ENCODE data around the gene SERTAD4. TPM values are rescaled to one million over a fixed set of nuclear protein-coding genes. Genes with fewer than 3 reads are reported as not detected.

Gene SERTAD4
- total RNA-seq, 1 experiment from 2014 or later: 6.6 TPM

DNA sequence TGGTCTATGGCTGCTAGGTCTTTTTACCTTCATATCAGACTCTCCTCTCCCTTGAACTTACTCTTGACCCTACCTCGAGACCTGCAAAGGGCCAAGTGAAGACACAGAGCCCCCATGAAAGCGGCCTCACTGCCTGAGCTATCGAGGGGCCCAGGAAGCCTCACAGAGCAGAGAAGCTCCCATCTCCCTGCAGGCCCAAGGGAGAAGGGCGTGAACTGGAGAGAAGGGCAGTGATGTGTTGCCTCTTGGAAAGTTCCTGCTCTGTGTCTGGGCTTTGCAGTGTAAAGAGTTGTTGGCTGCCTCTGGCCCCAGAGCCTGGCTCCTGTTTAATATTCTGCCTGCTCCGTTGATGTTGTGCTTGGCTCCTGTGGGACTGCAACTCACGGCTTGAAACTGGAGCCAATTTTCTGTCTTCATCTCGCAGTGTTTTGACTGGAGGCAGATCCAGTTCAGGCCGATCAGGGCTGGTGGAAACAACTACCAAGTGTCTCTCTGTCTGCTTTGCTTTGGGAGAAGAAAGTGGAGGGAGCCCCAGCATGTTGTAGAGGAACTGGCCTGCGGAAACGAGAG, 4.3 kb downstream of the SERTAD4 start:
- H3K36me3 ChIP-seq: peaks cover 11% of the 10 kb centered on the region
- no peak for DNase-seq (ENCODE audit: low read depth in 1 of 2, low spot score in 2 of 2)
- H3K4me1 ChIP-seq (replicated peaks): peaks cover 36% of the 10 kb centered on the region
- H3K4me3 ChIP-seq: no peak overlapping the region
- H3K27me3 ChIP-seq (replicated peaks): no peaks in the 10 kb centered on the region
- H3K9me3 ChIP-seq (replicated peaks): no peaks in the 10 kb centered on the region
- no peak overlapping the region for H3K27ac ChIP-seq

DNA sequence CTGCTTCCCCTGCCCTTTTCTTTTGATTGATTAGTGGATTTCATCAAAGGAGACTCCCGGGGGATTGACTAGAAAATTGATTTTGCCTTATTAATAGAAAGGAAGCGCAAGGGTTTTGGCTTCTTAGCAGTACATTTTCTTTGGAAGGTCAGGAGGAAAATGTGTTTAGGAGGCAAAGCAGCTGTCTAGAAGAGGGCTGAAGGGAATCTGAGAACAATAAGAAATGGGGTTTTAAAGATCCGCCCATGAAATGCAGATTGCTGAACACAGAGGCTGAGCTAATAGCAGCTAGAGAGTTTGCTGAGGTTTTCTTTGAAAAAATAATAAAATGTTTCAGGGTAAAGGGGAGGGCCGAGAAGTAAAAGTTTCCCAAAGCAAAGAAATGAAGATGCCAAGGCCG, 4.9 kb downstream of the SERTAD4 start:
- Histone ChIP-seq H3K27ac (no peak overlapping the region), H3K27me3 (replicated peaks) (no peaks in the 10 kb centered on the region), H3K4me1 (replicated peaks) (peaks cover 36% of the 10 kb centered on the region), H3K9me3 (replicated peaks) (no peaks in the 10 kb centered on the region), H3K36me3 (peaks cover 14% of the 10 kb centered on the region), H3K4me3 (no peak overlapping the region)
- DNase-seq (ENCODE audit: low read depth in 1 of 2, low spot score in 2 of 2): no peak

DNA sequence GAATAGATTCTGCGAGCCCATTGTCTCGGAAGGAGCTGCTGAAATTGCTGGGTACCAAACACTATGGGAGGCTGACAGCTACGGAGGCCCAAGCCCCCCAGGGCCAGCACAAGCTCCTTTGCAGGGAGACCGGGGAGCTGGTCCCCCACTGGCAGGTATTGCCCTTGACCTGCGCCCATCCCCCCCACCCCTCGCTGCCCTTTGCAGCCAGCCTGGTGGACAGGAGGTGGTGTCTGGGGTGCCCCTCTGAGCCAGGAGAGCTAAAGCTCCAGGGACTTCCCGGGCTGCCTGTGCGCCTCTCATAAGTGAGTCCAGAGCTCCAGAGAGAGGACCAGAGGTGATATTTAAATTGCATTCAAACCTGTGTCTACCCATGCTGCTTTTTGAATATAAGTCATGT, 5.4 kb downstream of the SERTAD4 start:
- no peak for DNase-seq (ENCODE audit: low read depth in 1 of 2, low spot score in 2 of 2)
- Histone ChIP-seq H3K27me3 (replicated peaks) (no peaks in the 10 kb centered on the region), H3K27ac (no peak overlapping the region), H3K4me3 (no peak overlapping the region), H3K4me1 (replicated peaks) (peaks cover 36% of the 10 kb centered on the region), H3K36me3 (peaks cover 13% of the 10 kb centered on the region), H3K9me3 (replicated peaks) (no peaks in the 10 kb centered on the region)

DNA sequence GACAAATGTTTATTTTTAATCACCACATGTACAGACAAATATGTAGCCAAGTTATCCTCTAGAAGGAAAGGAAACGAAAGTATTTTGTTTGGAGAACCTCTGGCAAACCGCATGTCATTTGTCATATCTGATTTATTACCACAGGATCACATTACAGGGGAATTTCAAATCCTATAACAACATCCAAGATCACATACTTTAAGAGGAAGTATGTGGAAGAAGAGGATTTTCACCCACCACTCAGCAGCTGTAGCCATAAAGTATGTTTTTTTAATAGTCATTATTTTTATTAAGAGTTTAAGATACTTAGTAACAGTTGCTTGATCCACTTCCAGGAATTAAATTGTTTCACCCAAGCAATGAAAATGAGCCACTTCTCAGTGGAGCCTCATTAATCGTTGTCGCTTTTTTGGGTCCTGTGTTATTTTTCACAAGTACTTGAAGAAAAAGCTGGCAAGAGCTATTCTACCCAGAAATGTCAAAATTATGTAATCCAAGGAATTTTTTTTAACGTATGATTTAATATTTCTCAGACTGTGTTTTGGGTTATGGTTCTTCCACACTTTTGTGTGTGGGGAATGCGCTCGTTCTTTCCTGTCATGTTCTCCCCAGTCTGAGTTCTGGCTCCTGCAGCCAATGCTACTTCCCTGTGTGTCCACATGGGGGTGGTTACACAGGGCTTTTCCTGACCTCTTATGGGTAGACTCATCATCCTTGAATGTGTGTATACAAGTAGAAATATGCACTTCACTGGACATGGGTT, 6.9 kb downstream of the SERTAD4 start:
- H3K4me3 ChIP-seq: no peak overlapping the region
- H3K27me3 ChIP-seq (replicated peaks): no peaks in the 10 kb centered on the region
- no peaks in the 10 kb centered on the region for H3K9me3 ChIP-seq (replicated peaks)
- peaks cover 11% of the 10 kb centered on the region for H3K36me3 ChIP-seq
- H3K4me1 ChIP-seq (replicated peaks): peaks cover 34% of the 10 kb centered on the region
- peak; percentile 65 to 75 for DNase-seq (ENCODE audit: low read depth in 1 of 2, low spot score in 2 of 2)
- H3K27ac ChIP-seq: peak overlapping the region; percentile 39

DNA sequence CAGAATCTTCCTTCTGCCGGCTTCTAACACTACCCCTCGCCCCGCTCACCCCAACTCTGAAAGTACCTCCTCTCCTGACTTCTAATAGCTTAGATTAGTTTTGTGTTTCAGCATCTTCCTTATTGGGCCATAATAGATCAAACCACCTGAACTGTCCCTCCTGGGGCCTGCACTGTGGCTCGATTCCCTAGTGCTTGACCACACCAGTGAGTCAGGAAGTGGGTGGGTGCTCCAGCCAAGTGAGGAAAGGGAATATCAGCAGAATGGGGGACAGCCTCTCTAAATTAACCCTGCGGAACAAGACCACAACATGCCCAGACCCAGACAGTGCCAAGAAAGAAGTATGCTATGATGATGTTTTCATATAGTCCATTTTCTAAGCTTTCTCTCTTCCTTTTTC, 8.5 kb downstream of the SERTAD4 start:
- Histone ChIP-seq H3K9me3 (replicated peaks) (no peaks in the 10 kb centered on the region), H3K36me3 (peaks cover 11% of the 10 kb centered on the region), H3K27ac (no peak overlapping the region), H3K27me3 (replicated peaks) (no peaks in the 10 kb centered on the region), H3K4me3 (no peak overlapping the region), H3K4me1 (replicated peaks) (peaks cover 47% of the 10 kb centered on the region)
- no peak for DNase-seq (ENCODE audit: low read depth in 1 of 2, low spot score in 2 of 2)

DNA sequence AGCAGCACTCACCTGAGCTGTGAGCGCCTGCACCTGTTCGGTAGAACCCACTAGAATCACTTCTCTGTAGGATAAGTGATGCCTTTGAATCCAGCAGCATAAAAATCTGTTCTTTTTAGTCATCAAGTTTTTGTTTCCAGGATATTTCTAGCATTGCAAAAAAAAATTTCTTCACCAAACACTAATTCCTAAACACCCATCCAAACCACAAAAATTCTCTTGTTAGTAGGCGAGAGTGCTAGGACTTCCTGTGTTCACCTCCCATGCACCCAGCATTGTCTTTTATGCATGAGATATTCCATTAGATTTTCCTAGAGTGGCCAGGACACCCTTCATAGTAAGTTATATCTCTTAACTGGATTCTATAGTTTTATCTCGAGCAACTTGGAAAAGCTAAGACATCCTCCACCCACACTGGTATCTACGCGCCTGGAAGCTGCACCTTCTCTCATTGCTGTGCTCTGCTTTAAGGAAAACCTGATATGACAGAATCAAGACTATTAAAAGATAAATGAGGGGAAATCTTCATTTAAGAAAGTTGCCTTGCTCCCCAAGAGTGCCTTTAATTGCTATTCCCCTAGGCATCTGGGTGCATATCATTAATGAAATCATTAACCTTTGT, 12.3 kb downstream of the SERTAD4 start:
- Histone ChIP-seq H3K9me3 (replicated peaks) (no peaks in the 10 kb centered on the region), H3K27ac (no peak overlapping the region), H3K4me3 (no peak overlapping the region), H3K36me3 (peaks cover 11% of the 10 kb centered on the region), H3K4me1 (replicated peaks) (peaks cover 50% of the 10 kb centered on the region), H3K27me3 (replicated peaks) (no peaks in the 10 kb centered on the region)
- DNase-seq (ENCODE audit: low read depth in 1 of 2, low spot score in 2 of 2): peak in 1 of 2 experiments; percentile 50

DNA sequence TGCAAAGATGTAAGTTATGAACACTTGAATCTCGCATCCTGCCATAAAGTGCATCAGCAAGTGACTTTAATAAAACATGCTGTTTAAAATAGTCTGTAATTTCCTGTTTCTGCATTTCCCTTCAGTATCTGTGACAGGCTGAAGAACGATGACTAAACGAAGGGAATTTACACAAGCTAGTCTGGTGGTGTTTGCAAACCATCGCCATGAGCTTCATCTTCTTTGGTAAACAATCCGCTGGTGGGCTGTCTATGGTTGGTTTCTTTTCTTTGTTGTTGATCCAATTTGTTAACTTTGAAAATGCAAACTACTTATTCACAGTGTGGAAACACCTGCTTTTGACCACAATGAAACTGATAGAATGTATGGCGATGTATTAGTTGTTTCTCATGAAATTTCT, 13.9 kb downstream of the SERTAD4 start:
- no peak overlapping the region; the same call in 1 of the 2 replicates for H3K27ac ChIP-seq
- DNase-seq (ENCODE audit: low read depth in 1 of 2, low spot score in 2 of 2): peak; percentile 71 to 88
- H3K4me1 ChIP-seq (replicated peaks): peaks cover 54% of the 10 kb centered on the region
- H3K27me3 ChIP-seq (replicated peaks): 0 out of 2 replicates have a peak, but pooled peaks cover 3% of the 10 kb centered on the region
- no peaks in the 10 kb centered on the region for H3K9me3 ChIP-seq (replicated peaks)
- 0 out of 2 replicates have a peak, but pooled peaks cover 5% of the 10 kb centered on the region for H3K36me3 ChIP-seq
- H3K4me3 ChIP-seq: no peak overlapping the region

DNA sequence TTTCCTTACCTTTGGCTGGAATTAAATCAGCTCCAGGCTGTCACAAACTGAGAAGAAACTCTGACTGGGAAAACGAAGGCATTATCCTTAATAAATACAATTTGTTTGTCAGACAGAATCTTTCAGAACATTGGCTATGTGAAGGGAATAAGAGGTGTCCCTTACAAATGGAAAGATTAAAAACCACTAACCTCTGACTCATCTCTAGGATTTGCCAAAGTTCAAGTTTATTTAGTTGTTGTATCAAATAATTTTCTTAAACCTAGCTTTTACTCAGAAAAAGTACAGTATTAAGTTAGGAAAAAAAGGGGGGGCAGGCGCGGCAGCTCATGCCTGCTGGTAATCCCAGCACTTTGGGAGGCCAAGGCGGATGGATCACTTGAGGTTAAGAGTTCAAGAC, 15.7 kb downstream of the SERTAD4 start:
- Histone ChIP-seq H3K36me3 (no peaks in the 10 kb centered on the region), H3K4me1 (replicated peaks) (peaks cover 61% of the 10 kb centered on the region), H3K27me3 (replicated peaks) (peaks cover 8% of the 10 kb centered on the region; the same call in 1 of the 2 replicates), H3K27ac (no peak overlapping the region), H3K9me3 (replicated peaks) (no peaks in the 10 kb centered on the region), H3K4me3 (no peak overlapping the region)
- no peak for DNase-seq (ENCODE audit: low read depth in 1 of 2, low spot score in 2 of 2)

DNA sequence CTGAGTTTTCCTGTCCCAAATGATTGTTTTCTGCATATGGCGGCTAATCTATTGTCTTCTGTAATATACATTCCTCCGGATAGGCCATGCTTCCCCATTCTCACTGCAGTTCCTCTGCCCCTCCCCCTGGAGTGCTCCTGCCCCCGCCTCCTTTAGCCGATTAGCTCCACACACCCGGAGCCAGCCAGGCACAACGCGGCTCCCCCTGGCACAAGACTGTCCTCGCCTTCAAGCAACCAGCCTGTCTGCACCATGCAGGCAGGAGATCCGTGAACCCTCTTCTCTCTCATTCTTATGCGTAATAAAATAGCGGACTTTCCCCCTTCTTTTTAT, 18.0 kb downstream of the SERTAD4 start:
- Histone ChIP-seq H3K9me3 (replicated peaks) (no peaks in the 10 kb centered on the region), H3K36me3 (no peaks in the 10 kb centered on the region), H3K4me3 (no peak overlapping the region), H3K4me1 (replicated peaks) (peaks cover 46% of the 10 kb centered on the region), H3K27me3 (replicated peaks) (peaks cover 8% of the 10 kb centered on the region; the same call in 1 of the 2 replicates), H3K27ac (no peak overlapping the region)
- no peak for DNase-seq (ENCODE audit: low read depth in 1 of 2, low spot score in 2 of 2)

DNA sequence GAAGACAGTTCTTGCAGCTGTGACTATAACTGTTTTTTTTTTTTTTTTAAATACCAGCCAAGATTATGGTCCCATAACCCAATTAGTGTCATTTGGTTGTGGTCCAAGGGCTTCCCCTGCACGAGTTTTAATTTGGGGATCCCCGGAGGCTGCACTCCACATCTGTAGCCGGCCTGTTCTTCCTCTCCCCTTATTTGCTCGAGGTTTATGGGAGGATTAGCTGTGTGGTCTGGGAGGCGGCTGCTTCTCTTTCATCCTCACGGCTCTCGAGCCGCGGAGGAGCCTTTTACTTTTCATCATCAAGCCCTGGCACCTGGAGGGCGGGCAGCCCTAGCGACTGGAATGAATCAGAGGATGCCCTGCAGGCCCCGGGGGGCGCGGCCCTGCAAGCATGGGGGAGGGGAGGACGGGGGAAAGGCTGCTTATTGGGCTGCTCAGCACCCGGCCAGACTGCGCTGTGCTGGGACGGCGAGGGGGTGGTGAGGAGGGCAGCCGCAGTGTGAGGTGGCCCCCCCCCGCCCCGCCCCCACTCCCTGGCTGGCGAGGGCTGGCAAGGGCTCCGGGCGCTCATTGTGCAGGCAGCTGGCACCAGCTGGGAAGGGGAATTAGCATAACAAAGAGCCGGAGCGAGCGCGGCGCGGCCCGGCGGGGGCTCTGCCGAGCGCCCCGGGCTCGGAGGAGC, 18.5 kb downstream of the SERTAD4 start:
- H3K9me3 ChIP-seq (replicated peaks): no peaks in the 10 kb centered on the region
- no peak overlapping the region for H3K27ac ChIP-seq
- peak overlapping the region; percentile 34 for H3K4me3 ChIP-seq
- H3K4me1 ChIP-seq (replicated peaks): peaks cover 41% of the 10 kb centered on the region
- H3K27me3 ChIP-seq (replicated peaks): peaks cover 8% of the 10 kb centered on the region; the same call in 1 of the 2 replicates
- peak in 1 of 2 experiments; percentile 77 for DNase-seq (ENCODE audit: low read depth in 1 of 2, low spot score in 2 of 2)
- H3K36me3 ChIP-seq: no peaks in the 10 kb centered on the region

DNA sequence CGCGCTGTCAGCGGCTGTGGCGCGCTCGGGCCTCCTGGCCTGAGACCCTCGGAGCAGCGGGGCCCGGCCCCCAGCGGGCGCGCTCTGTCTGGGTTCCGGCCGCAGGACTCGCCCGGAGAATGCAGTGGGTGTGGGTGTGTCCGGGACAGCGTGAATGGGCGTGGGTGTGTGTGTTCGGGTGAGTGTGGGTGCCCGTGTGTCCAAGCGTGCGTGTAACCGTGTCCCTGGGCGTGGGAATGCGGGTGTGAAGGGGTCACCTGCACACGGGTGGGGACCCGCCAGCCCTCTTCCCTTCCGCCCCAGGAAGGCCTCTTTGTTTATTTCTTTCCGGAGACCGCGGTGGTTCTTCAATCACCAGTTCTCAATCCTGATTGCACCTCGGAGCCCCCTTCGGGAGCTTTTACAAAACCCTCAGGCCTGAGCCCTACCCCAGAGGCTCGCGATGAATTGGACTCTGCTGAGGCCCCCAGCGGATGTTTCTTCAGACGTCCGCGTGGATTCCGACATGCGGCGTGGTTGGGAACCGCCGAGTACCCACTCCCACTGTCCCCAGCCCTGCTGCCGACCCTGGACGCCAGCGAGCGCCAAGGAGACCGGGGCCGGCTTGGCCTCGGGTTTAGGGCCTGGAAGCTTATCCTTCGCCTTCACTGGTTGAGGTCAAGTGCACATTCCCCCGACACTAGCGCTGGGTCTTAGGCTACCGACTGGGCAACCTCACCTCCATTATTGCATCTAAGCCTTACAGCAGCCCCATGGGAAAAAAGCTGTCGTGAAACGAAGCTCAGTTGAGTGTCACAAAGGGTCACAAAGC, 19.3 kb downstream of the SERTAD4 start:
- Histone ChIP-seq H3K4me1 (replicated peaks) (peaks cover 33% of the 10 kb centered on the region), H3K27me3 (replicated peaks) (peaks cover 8% of the 10 kb centered on the region; the same call in 1 of the 2 replicates), H3K27ac (no peak overlapping the region), H3K36me3 (no peaks in the 10 kb centered on the region), H3K4me3 (peak overlapping the region; percentile 34), H3K9me3 (replicated peaks) (no peaks in the 10 kb centered on the region)
- DNase-seq (ENCODE audit: low read depth in 1 of 2, low spot score in 2 of 2): no peak

DNA sequence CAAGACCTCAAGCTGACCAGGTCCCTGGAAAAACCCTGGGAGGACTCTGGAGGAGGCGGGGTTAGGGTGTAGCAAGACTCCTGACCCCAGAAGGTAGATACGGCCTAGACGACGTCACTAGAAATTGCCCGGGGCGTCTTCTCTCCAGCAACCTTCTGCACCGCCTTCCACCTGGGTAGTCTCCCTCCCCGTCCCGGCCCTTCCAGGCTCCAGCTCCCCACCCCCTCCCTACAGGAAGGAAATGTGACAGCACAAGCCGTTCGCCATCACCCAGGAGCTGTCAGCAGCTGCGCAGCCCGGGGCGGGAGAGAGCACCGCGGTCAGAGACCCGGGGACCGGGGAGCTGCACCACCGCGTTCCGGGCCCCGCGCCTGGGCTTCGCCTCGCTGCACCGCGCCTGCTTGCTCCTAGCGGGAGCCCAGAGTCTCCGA, 20.0 kb downstream of the SERTAD4 start:
- Histone ChIP-seq H3K4me1 (replicated peaks) (peaks cover 26% of the 10 kb centered on the region), H3K9me3 (replicated peaks) (no peaks in the 10 kb centered on the region)

DNA sequence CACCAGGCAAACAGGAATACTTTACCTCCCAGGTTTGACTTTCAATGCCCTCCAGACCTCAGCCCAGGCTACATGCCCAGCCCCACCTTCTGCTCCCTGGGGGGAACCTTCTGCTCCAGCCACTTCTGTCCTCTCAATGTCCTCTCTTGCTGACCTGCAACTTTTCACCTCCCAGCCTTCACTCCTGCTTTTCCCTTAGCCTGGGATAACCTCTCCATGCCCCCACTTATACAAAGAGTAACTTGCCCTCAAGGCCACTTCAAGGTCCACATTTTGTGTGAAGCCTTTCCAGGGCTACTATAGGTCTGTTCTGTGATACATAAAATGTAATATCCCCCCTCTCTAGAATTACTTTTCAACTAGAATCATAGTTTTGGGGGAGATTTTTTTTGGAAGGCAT, 21.7 kb downstream of the SERTAD4 start:
- Histone ChIP-seq H3K36me3 (no peaks in the 10 kb centered on the region), H3K4me1 (replicated peaks) (peaks cover 23% of the 10 kb centered on the region), H3K27me3 (replicated peaks) (peaks cover 8% of the 10 kb centered on the region; the same call in 1 of the 2 replicates)

More for the DNA sequence above, 20.0 kb downstream of the SERTAD4 start:
- no peak for DNase-seq (ENCODE audit: low read depth in 1 of 2, low spot score in 2 of 2)
- H3K36me3 ChIP-seq: no peaks in the 10 kb centered on the region
- no peak overlapping the region for H3K4me3 ChIP-seq
- no peak overlapping the region for H3K27ac ChIP-seq
- H3K27me3 ChIP-seq (replicated peaks): peaks cover 8% of the 10 kb centered on the region; the same call in 1 of the 2 replicates

More for the DNA sequence above, 21.7 kb downstream of the SERTAD4 start:
- no peak for DNase-seq (ENCODE audit: low read depth in 1 of 2, low spot score in 2 of 2)
- H3K4me3 ChIP-seq: no peak overlapping the region
- no peak overlapping the region for H3K27ac ChIP-seq
- no peaks in the 10 kb centered on the region for H3K9me3 ChIP-seq (replicated peaks)
